H9 (cell line): ENCODE results near the gene PGA4. TPM values are rescaled to one million over a fixed set of nuclear protein-coding genes. Genes with fewer than 3 reads are reported as not detected.

Experiments used
- DNase-seq: peaks from one replicate; pipeline ENCODE4 v3.0.0-alpha.2; 2017
- H2AFZ ChIP-seq: one replicate; pipeline ENCODE4 v1.6.1; 2013; ENCODE audit warnings: mild to moderate bottlenecking, low read length, control low read depth, moderate library complexity
- H2AK5ac ChIP-seq: 2 replicates; pipeline ENCODE4 v1.6.1; 2013; ENCODE audit warnings: low read length, control low read depth, mixed read lengths; ENCODE audit not compliant: insufficient read length
- H2BK120ac ChIP-seq: one replicate; pipeline ENCODE4 v1.6.1; 2013; ENCODE audit warnings: low read depth, mild to moderate bottlenecking, low read length, control low read depth, inconsistent platforms; ENCODE audit not compliant: poor library complexity, severe bottlenecking
- H2BK12ac ChIP-seq: 2 replicates; pipeline ENCODE4 v1.6.1; 2013; ENCODE audit warnings: low read length, control low read depth, mixed read lengths, low read depth; ENCODE audit not compliant: insufficient read length
- H2BK15ac ChIP-seq: 2 replicates; pipeline ENCODE4 v1.6.1; 2013; ENCODE audit warnings: low read depth, low read length, control low read depth
- H2BK20ac ChIP-seq: one replicate; pipeline ENCODE4 v1.6.1; 2013; ENCODE audit warnings: low read depth, mild to moderate bottlenecking, low read length, control low read depth, inconsistent platforms; ENCODE audit not compliant: poor library complexity, severe bottlenecking
- H2BK5ac ChIP-seq: 2 replicates; pipeline ENCODE4 v1.6.1; 2013; ENCODE audit warnings: low read length, control low read depth, mixed read lengths; ENCODE audit not compliant: insufficient read length
- H3K14ac ChIP-seq: 2 replicates; pipeline ENCODE4 v1.6.1; 2013; ENCODE audit warnings: low read length, control low read depth; ENCODE audit not compliant: insufficient read depth
- H3K18ac ChIP-seq: 2 replicates; pipeline ENCODE4 v1.6.1; 2013; ENCODE audit warnings: low read depth, mild to moderate bottlenecking, mixed read lengths, low read length, control low read depth; ENCODE audit not compliant: insufficient read length
- H3K23ac ChIP-seq: 2 replicates; pipeline ENCODE4 v1.6.1; 2013; ENCODE audit warnings: low read length, control low read depth, mixed read lengths, low read depth; ENCODE audit not compliant: insufficient read length
- H3K23me2 ChIP-seq: 2 replicates; pipeline ENCODE4 v1.6.1; 2013; ENCODE audit warnings: low read depth, mild to moderate bottlenecking, mixed read lengths, low read length, control low read depth; ENCODE audit not compliant: insufficient read length, poor library complexity, severe bottlenecking
- H3K27ac ChIP-seq: 2 replicates; pipeline ENCODE4 v1.5.1; 2013; ENCODE audit warnings: low read length, control low read depth, mixed read lengths, low read depth; ENCODE audit not compliant: insufficient read length
- H3K27me3 ChIP-seq: 2 replicates; pipeline ENCODE4 v1.6.1; 2013; ENCODE audit warnings: low read length, control low read depth, inconsistent platforms; ENCODE audit not compliant: insufficient read depth
- H3K4ac ChIP-seq: 2 replicates; pipeline ENCODE4 v1.6.1; 2013; ENCODE audit warnings: low read depth, mild to moderate bottlenecking, control low read depth, inconsistent platforms, low read length, moderate library complexity
- H3K4me1 ChIP-seq: 2 replicates; pipeline ENCODE4 v1.6.1; 2013; ENCODE audit warnings: low read length, control low read depth, inconsistent platforms; ENCODE audit not compliant: insufficient read depth
- H3K4me2 ChIP-seq: 2 replicates; pipeline ENCODE4 v1.6.1; 2013; ENCODE audit warnings: low read length, control low read depth, mixed read lengths; ENCODE audit not compliant: insufficient read length, insufficient read depth
- H3K56ac ChIP-seq: 2 replicates; pipeline ENCODE4 v1.6.1; 2013; ENCODE audit warnings: low read depth, mild to moderate bottlenecking, mixed read lengths, low read length, control low read depth; ENCODE audit not compliant: insufficient read length
- H3K79me1 ChIP-seq: 2 replicates; pipeline ENCODE4 v1.6.1; 2013; ENCODE audit warnings: low read depth, mild to moderate bottlenecking, moderate library complexity, low read length, control low read depth, inconsistent platforms; ENCODE audit not compliant: insufficient read depth, poor library complexity, severe bottlenecking
- H3K79me2 ChIP-seq: 2 replicates; pipeline ENCODE4 v1.6.1; 2013; ENCODE audit warnings: low read length, control low read depth, inconsistent platforms; ENCODE audit not compliant: insufficient read depth
- H3K9ac ChIP-seq: 2 replicates; pipeline ENCODE4 v1.6.1; 2013; ENCODE audit warnings: low read length, control low read depth, mixed read lengths; ENCODE audit not compliant: insufficient read length; ENCODE audit errors: extremely low read depth
- H3K9me3 ChIP-seq: one replicate; pipeline ENCODE4 v1.6.1; 2013; ENCODE audit warnings: low read depth, low read length, inconsistent platforms; ENCODE audit not compliant: control insufficient read depth
- H3T11ph ChIP-seq: one replicate; pipeline ENCODE4 v1.6.1; 2013; ENCODE audit warnings: mild to moderate bottlenecking, low read length, control low read depth, inconsistent platforms
- H4K20me1 ChIP-seq: one replicate; pipeline ENCODE4 v1.6.1; 2013; ENCODE audit not compliant: control insufficient read depth, insufficient read length, insufficient read depth
- H4K5ac ChIP-seq: 2 replicates; pipeline ENCODE4 v1.6.1; 2013; ENCODE audit warnings: low read depth, mild to moderate bottlenecking, mixed read lengths, low read length, control low read depth; ENCODE audit not compliant: insufficient read length
- H4K8ac ChIP-seq: replicated peaks from 2 replicates; pipeline ENCODE4 v1.6.1; 2013; ENCODE audit warnings: low read length, control low read depth, mixed read lengths, low read depth; ENCODE audit not compliant: insufficient read length
- H4K91ac ChIP-seq: 2 replicates; pipeline ENCODE4 v1.6.1; 2013; ENCODE audit warnings: low read depth, mild to moderate bottlenecking, moderate library complexity, mixed read lengths, low read length, control low read depth; ENCODE audit not compliant: insufficient read length
- H3K27ac Mint-ChIP-seq, 3 experiments: 2 replicates in 2 of 3; 3 replicates in 1 of 3; pipeline ENCODE4 v1.8.0; 2020 to 2021; ENCODE audit warnings: mixed read lengths in 3 of 3, mild to moderate bottlenecking in 1 of 3, moderate library complexity in 1 of 3
- H3K27me3 Mint-ChIP-seq: 2 replicates; pipeline ENCODE4 v1.8.0; 2021; ENCODE audit warnings: low read depth, mild to moderate bottlenecking, moderate library complexity, mixed read lengths
- H3K36me3 Mint-ChIP-seq, 3 experiments: 2 replicates in 2 of 3; 3 replicates in 1 of 3; pipeline ENCODE4 v1.8.0; 2020 to 2021; ENCODE audit warnings: low read depth in 3 of 3, mixed read lengths in 3 of 3; ENCODE audit not compliant: insufficient read depth in 1 of 3
- H3K4me1 Mint-ChIP-seq, 2 experiments: 2 replicates each; pipeline ENCODE4 v1.8.0; 2020; ENCODE audit warnings: mixed read lengths in 2 of 2
- H3K4me3 Mint-ChIP-seq, 2 experiments: 2 replicates in 1 of 2; 3 replicates in 1 of 2; pipeline ENCODE4 v1.8.0; 2020 to 2021; ENCODE audit warnings: mild to moderate bottlenecking in 2 of 2, mixed read lengths in 2 of 2, moderate library complexity in 1 of 2
- H3K9me3 Mint-ChIP-seq, 2 experiments: 2 replicates in 1 of 2; 3 replicates in 1 of 2; pipeline ENCODE4 v1.8.0; 2020; ENCODE audit warnings: mild to moderate bottlenecking in 2 of 2, mixed read lengths in 2 of 2, moderate library complexity in 1 of 2
- CTCF ChIP-seq: fragments of 200-600 bp; sonication (generic); conservative IDR thresholded peaks from 3 replicates; pipeline ENCODE4 v1.8.0; 2021; ENCODE audit warnings: antibody characterized with exemption, mild to moderate bottlenecking
- WGBS: extraction: QIAGEN DNeasy Blood & Tissue Kit; methylation state at CpG from one replicate; pipeline ENCODE4 v1.1.7; 2013; ENCODE audit warnings: missing lambda C conversion rate, low lambda C conversion rate, mixed read lengths; ENCODE audit not compliant: insufficient read length; ENCODE audit errors: extremely low coverage; 5-methylcytosine and 5-hydroxymethylcytosine counted together
- total RNA-seq: library from RNA; stranded (reverse); gene quantifications from 2 replicates; pipeline ENCODE4 v1.2.1, GENCODE V29; 2021

PGA4 gene
- total RNA-seq, 1 experiment from 2014 or later, result not detected

DNA sequence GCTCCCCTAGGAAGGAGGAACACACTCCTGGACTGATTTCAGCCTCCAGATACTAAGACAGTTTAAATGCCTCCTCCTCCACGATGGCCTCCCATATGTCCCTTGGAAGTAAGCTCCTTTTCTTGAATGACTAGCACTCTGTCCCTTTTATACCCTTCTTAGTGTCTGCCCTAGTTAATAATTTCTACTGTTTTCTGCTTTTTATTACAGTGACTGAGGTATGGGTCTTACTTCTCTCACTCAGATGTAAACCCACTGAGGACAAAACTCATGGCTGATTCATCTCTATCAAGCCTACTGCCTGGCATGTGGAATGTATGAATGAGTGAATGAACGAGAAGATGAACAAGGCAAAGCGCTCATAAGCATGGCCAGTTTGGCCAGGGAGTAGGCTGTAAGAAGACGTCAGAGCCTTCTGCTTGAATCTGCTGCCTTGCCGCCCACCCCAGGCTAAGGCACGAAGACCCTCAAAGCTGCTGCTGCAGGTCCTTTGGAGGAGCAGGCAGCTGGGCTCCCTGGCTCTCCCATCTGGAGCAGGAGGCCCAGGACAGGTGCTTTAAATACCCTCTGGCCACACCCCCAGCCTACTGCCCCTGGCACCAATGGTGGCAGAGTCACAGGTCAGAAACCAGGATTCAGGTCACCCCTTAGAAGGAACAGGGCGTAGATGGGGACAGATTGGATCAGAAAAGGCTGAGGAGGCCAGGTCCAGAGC lies 27.0 kb upstream of the PGA4 start:
- no peaks in the 10 kb centered on the region for H3K79me1 ChIP-seq
- no peak overlapping the region for H3K4ac ChIP-seq
- Mint-ChIP-seq H3K4me3 (no peak overlapping the region), H3K4me1 (peaks cover 0 to 8% of the 10 kb centered on the region in 2 experiments; a peak in 2 of 4 replicates), H3K27ac (no peak overlapping the region), H3K36me3 (no peaks in the 10 kb centered on the region; a peak in 1 of 7 replicates), H3K27me3 (peaks cover 2% of the 10 kb centered on the region), H3K9me3 (peaks cover 5 to 10% of the 10 kb centered on the region in 2 experiments; a peak in 2 of 5 replicates)
- no peaks in the 10 kb centered on the region for H4K20me1 ChIP-seq
- H4K5ac ChIP-seq, result no peak overlapping the region
- no peaks in the 10 kb centered on the region for H3K27me3 ChIP-seq
- H3K79me2 ChIP-seq, result no peaks in the 10 kb centered on the region
- H2BK120ac ChIP-seq, result no peak overlapping the region
- no peak overlapping the region for H3K14ac ChIP-seq
- no peak overlapping the region for H3K23ac ChIP-seq
- DNase-seq, result no peak
- no peaks in the 10 kb centered on the region for H3K9me3 ChIP-seq
- TF ChIP-seq CTCF, result no peak
- no peak overlapping the region for H2BK5ac ChIP-seq
- no peak overlapping the region for H3K4me2 ChIP-seq
- H4K8ac ChIP-seq, result no peak overlapping the region
- H4K91ac ChIP-seq, result no peak overlapping the region
- H3K56ac ChIP-seq, result no peak overlapping the region
- H2AK5ac ChIP-seq, result no peak overlapping the region
- H3T11ph ChIP-seq, result no peak overlapping the region
- H3K18ac ChIP-seq, result no peak overlapping the region
- no peak overlapping the region for H2AFZ ChIP-seq
- H3K27ac ChIP-seq, result no peak overlapping the region
- WGBS, result no CpG with 5 or more reads among the region's 7 CpGs
- H3K4me1 ChIP-seq, result no peaks in the 10 kb centered on the region; the same call in 1 of the 2 replicates
- no peak overlapping the region for H2BK12ac ChIP-seq
- no peak overlapping the region for H3K9ac ChIP-seq
- H2BK20ac ChIP-seq, result no peak overlapping the region
- H2BK15ac ChIP-seq, result no peak overlapping the region
- no peaks in the 10 kb centered on the region for H3K23me2 ChIP-seq
